GM12878 (cell line): Measurements from ENCODE around the gene LMOD3.

Experiments
- CREM ChIP-seq: IDR thresholded peaks from 2 replicates; pipeline ENCODE4 v1.6.1; 2014; ENCODE audit warnings: antibody characterized with exemption, low read depth
- CTCF ChIP-seq, 3 experiments: IDR thresholded peaks in 2 of 3; conservative IDR thresholded peaks in 1 of 3; 2 replicates each; pipeline ENCODE4 v1.5.1; 2011; ENCODE audit warnings: low read depth in 3 of 3, low read length in 3 of 3, mild to moderate bottlenecking in 3 of 3, control low read depth in 2 of 3, moderate library complexity in 2 of 3, inconsistent platforms in 1 of 3, mixed read lengths in 1 of 3; ENCODE audit not compliant: control insufficient read depth in 2 of 3, insufficient read depth in 1 of 3; ENCODE audit errors: extremely low read depth in 1 of 3
- FOS ChIP-seq: IDR thresholded peaks from 3 replicates; pipeline ENCODE4 v1.6.1; 2011; ENCODE audit warnings: borderline replicate concordance; ENCODE audit not compliant: insufficient read length; ENCODE audit errors: extremely low read depth
- IRF4 ChIP-seq: IDR thresholded peaks from 2 replicates; pipeline ENCODE4 v1.6.1; 2011; ENCODE audit warnings: low read depth, low read length
- PBX3 ChIP-seq: IDR thresholded peaks from 2 replicates; pipeline ENCODE4 v1.6.1; 2011; ENCODE audit warnings: mild to moderate bottlenecking, low read depth, low read length, moderate library complexity; ENCODE audit not compliant: insufficient replicate concordance
- POLR2AphosphoS5 ChIP-seq: IDR thresholded peaks from 2 replicates; pipeline ENCODE4 v1.6.1; 2011; ENCODE audit warnings: mild to moderate bottlenecking, low read length, inconsistent platforms
- SMARCA5 ChIP-seq: fragments of 450-650 bp; IDR thresholded peaks from 2 replicates; pipeline ENCODE4 v1.6.1; 2017; ENCODE audit warnings: mild to moderate bottlenecking
- YY1 ChIP-seq: IDR thresholded peaks from 2 replicates; pipeline ENCODE4 v1.6.1; 2011; ENCODE audit warnings: low read depth, mild to moderate bottlenecking, low read length

- TF ChIP-seq IRF4 (no peak), YY1 (no peak), SMARCA5 (no peak), POLR2AphosphoS5 (no peak), PBX3 (no peak), CREM (no peak), FOS (no peak), CTCF (IDR thresholded peaks at IDR 0.05 in 2 of 3, conservative IDR thresholded peaks at IDR 0.05 in 1 of 3; ENCODE audit: control insufficient read depth in 2 of 3, extremely low read depth in 1 of 3, insufficient read depth in 1 of 3, low read depth in 3 of 3, low read length in 3 of 3) (no peak)
Measured at GRCh38 chr3:69105320-69105719, 17.1 kb downstream of the LMOD3 start.
